H1 (cell line): ENCODE measurements around the gene ZBTB22. TPM values are rescaled to one million over a fixed set of nuclear protein-coding genes. Genes with fewer than 3 reads are reported as not detected.

Experiments used
- CTCF ChIA-PET: fragments of 300-600 bp; sonication (Branson Sonifier 250); formaldehyde crosslinking; loops from one replicate; lab custom pipeline; 2021; ENCODE audit not compliant: partially characterized antibody; lab: Charles Lee
- POLR2A ChIA-PET: fragments of 300-600 bp; sonication (Branson Sonifier 250); formaldehyde crosslinking; loops from one replicate; lab custom pipeline; 2021; ENCODE audit warnings: inconsistent platforms; ENCODE audit not compliant: partially characterized antibody; lab: Charles Lee
- DNase-seq, 2 experiments: peaks; one replicate each; pipeline versions ENCODE4 v3.0.0 to v3.0.0-alpha.2; 2010 to 2022; ENCODE audit warnings: low spot score in 2 of 2, low read depth in 1 of 2, mixed read lengths in 1 of 2
- FAIRE-seq: peaks from 2 replicates; lab custom pipeline; 2011; peaks lifted over from hg19 to GRCh38; lab: Jason Lieb, UNC
- H2AFZ ChIP-seq: 2 replicates; pipeline ENCODE4 v1.8.1; 2012; ENCODE audit warnings: low read length, inconsistent platforms
- H2AK5ac ChIP-seq: 2 replicates; pipeline ENCODE4 v1.6.1; 2013; ENCODE audit warnings: low read depth, low read length
- H2BK120ac ChIP-seq: replicated peaks from 2 replicates; pipeline ENCODE3; 2013; ENCODE audit warnings: low read depth, low read length, inconsistent platforms
- H2BK12ac ChIP-seq: 2 replicates; pipeline ENCODE4 v1.6.1; 2013; ENCODE audit warnings: low read depth, low read length
- H2BK15ac ChIP-seq: 2 replicates; pipeline ENCODE4 v1.6.1; 2013; ENCODE audit warnings: low read length
- H2BK20ac ChIP-seq: 2 replicates; pipeline ENCODE4 v1.6.1; 2013; ENCODE audit warnings: low read length
- H2BK5ac ChIP-seq: 2 replicates; pipeline ENCODE4 v1.6.1; 2013; ENCODE audit warnings: low read depth, low read length
- H3K14ac ChIP-seq: 2 replicates; pipeline ENCODE4 v1.6.1; 2013; ENCODE audit warnings: inconsistent platforms; ENCODE audit not compliant: insufficient read length
- H3K18ac ChIP-seq: 2 replicates; pipeline ENCODE4 v1.6.1; 2013; ENCODE audit warnings: low read length; ENCODE audit errors: extremely low read depth
- H3K23ac ChIP-seq: 2 replicates; pipeline ENCODE4 v1.6.1; 2013; ENCODE audit warnings: inconsistent platforms; ENCODE audit not compliant: insufficient read length
- H3K23me2 ChIP-seq: 2 replicates; pipeline ENCODE4 v1.6.1; 2013; ENCODE audit warnings: low read depth, low read length
- H3K27ac ChIP-seq: 2 replicates; pipeline ENCODE4 v1.6.1; 2011; ENCODE audit warnings: low read depth, low read length, inconsistent platforms
- H3K27me3 ChIP-seq, 4 experiments: replicated peaks in 1 of 4; 1 replicate in 1 of 4; 2 replicates in 3 of 4; pipeline versions ENCODE4 v1.6.1 to v1.8.1; 2011 to 2013; ENCODE audit warnings: low read length in 3 of 4, mild to moderate bottlenecking in 3 of 4, inconsistent platforms in 2 of 4, mixed read lengths in 2 of 4, moderate library complexity in 1 of 4; ENCODE audit not compliant: control insufficient read depth in 3 of 4, insufficient read depth in 3 of 4; ENCODE audit errors: extremely low read depth in 1 of 4
- H3K36me3 ChIP-seq, 4 experiments: 2 replicates each; pipeline versions ENCODE4 v1.6.1 to v1.8.1; 2011 to 2013; ENCODE audit warnings: mild to moderate bottlenecking in 4 of 4, low read length in 3 of 4, moderate library complexity in 2 of 4, control low read depth in 1 of 4, inconsistent platforms in 1 of 4; ENCODE audit not compliant: insufficient read depth in 4 of 4, control insufficient read depth in 2 of 4
- H3K4ac ChIP-seq: replicated peaks from 2 replicates; pipeline ENCODE3; 2013; ENCODE audit warnings: low read length, low read depth, mixed read lengths, inconsistent platforms; ENCODE audit not compliant: insufficient read length
- H3K4me1 ChIP-seq, 4 experiments: replicated peaks in 1 of 4; 1 replicate in 1 of 4; 2 replicates in 3 of 4; pipeline versions ENCODE4 v1.6.1 to v1.8.1; 2011 to 2013; ENCODE audit warnings: low read length in 3 of 4, inconsistent platforms in 2 of 4, mixed read lengths in 1 of 4; ENCODE audit not compliant: insufficient read depth in 4 of 4, control insufficient read depth in 3 of 4
- H3K4me2 ChIP-seq, 2 experiments: 2 replicates each; pipeline versions ENCODE4 v1.6.1 to v1.8.1; 2011 to 2013; ENCODE audit warnings: low read depth in 2 of 2, low read length in 2 of 2, control low read depth in 1 of 2, inconsistent platforms in 1 of 2, mild to moderate bottlenecking in 1 of 2; ENCODE audit not compliant: insufficient read depth in 1 of 2
- H3K4me3 ChIP-seq, 4 experiments: fragments of 200-600, 300-600 bp in 1 of 4; sonication (generic), shearing (Covaris generic), sonication (Bioruptor Twin) in 1 of 4; 2 replicates each; pipeline versions ENCODE4 v1.5.1 to v1.8.1; 2011 to 2016; ENCODE audit warnings: low read length in 4 of 4, low read depth in 3 of 4, control low read depth in 2 of 4, inconsistent platforms in 2 of 4, mild to moderate bottlenecking in 2 of 4, mixed read lengths in 1 of 4, moderate library complexity in 1 of 4; ENCODE audit not compliant: insufficient read depth in 2 of 4; ENCODE audit errors: extremely low read depth in 1 of 4
- H3K56ac ChIP-seq: replicated peaks from 2 replicates; pipeline ENCODE3; 2013; ENCODE audit warnings: low read depth, mild to moderate bottlenecking, mixed read lengths, low read length, inconsistent platforms; ENCODE audit not compliant: insufficient read length
- H3K79me1 ChIP-seq: 2 replicates; pipeline ENCODE4 v1.6.1; 2013; ENCODE audit warnings: low read depth, low read length, control low read depth
- H3K79me2 ChIP-seq, 2 experiments: 2 replicates each; pipeline versions ENCODE4 v1.6.1 to v1.8.1; 2012 to 2013; ENCODE audit warnings: low read length in 2 of 2, mild to moderate bottlenecking in 2 of 2, inconsistent platforms in 1 of 2; ENCODE audit not compliant: insufficient read depth in 2 of 2, control insufficient read depth in 1 of 2
- H3K9ac ChIP-seq, 4 experiments: replicated peaks in 1 of 4; 1 replicate in 1 of 4; 2 replicates in 3 of 4; pipeline versions ENCODE4 v1.6.1 to v1.8.1; 2011 to 2013; ENCODE audit warnings: low read depth in 3 of 4, low read length in 3 of 4, control low read depth in 2 of 4, mild to moderate bottlenecking in 2 of 4, moderate library complexity in 2 of 4, inconsistent platforms in 1 of 4; ENCODE audit errors: extremely low read depth in 1 of 4
- H3K9me3 ChIP-seq, 2 experiments: 2 replicates each; pipeline versions ENCODE4 v1.6.1 to v1.8.1; 2012 to 2013; ENCODE audit warnings: mild to moderate bottlenecking in 2 of 2, moderate library complexity in 2 of 2, control low read depth in 1 of 2, inconsistent platforms in 1 of 2, low read depth in 1 of 2, low read length in 1 of 2, mixed read lengths in 1 of 2; ENCODE audit not compliant: insufficient read depth in 2 of 2
- H4K20me1 ChIP-seq, 2 experiments: replicated peaks in 1 of 2; 2 replicates each; pipeline versions ENCODE3 to v1.8.1; 2011 to 2013; ENCODE audit warnings: inconsistent platforms in 2 of 2, low read length in 2 of 2, mild to moderate bottlenecking in 1 of 2; ENCODE audit not compliant: insufficient read depth in 2 of 2, control insufficient read depth in 1 of 2
- H4K5ac ChIP-seq: 2 replicates; pipeline ENCODE4 v1.6.1; 2013; ENCODE audit warnings: low read length, low read depth, mixed read lengths, inconsistent platforms; ENCODE audit not compliant: insufficient read length
- H4K8ac ChIP-seq: 2 replicates; pipeline ENCODE4 v1.8.0; 2013; ENCODE audit warnings: mild to moderate bottlenecking, moderate library complexity, low read length, inconsistent platforms; ENCODE audit not compliant: insufficient read depth; ENCODE audit errors: extremely low read depth
- H4K91ac ChIP-seq: replicated peaks from 2 replicates; pipeline ENCODE3; 2013; ENCODE audit warnings: low read length, mixed read lengths, inconsistent platforms; ENCODE audit not compliant: insufficient read length
- POLR2A ChIP-seq, 2 experiments: IDR thresholded peaks; 1 replicate in 1 of 2; 2 replicates in 1 of 2; pipeline ENCODE4 v1.6.1; 2011; ENCODE audit warnings: low read depth in 2 of 2, low read length in 2 of 2, mild to moderate bottlenecking in 2 of 2; ENCODE audit errors: control extremely low read depth in 1 of 2
- RBBP5 ChIP-seq: IDR thresholded peaks from 2 replicates; pipeline ENCODE4 v1.7.1; 2012; ENCODE audit warnings: low read depth, mild to moderate bottlenecking, inconsistent platforms, low read length, moderate library complexity, borderline replicate concordance
- SIN3A ChIP-seq, 2 experiments: IDR thresholded peaks in 1 of 2; conservative IDR thresholded peaks in 1 of 2; 2 replicates each; pipeline ENCODE4 v1.6.1; 2011 to 2012; ENCODE audit warnings: low read length in 2 of 2, improper control_type of control experiment in 1 of 2, low read depth in 1 of 2, mild to moderate bottlenecking in 1 of 2
- WGBS, 2 experiments: shearing (Covaris generic) in 1 of 2; methylation state at CpG; one replicate each; pipeline versions ENCODE4 v1.1.6 to v1.1.7; 2013 to 2015; ENCODE audit warnings: low lambda C conversion rate in 2 of 2, mixed read lengths in 2 of 2, inconsistent platforms in 1 of 2, low coverage in 1 of 2, missing lambda C conversion rate in 1 of 2; ENCODE audit not compliant: insufficient replicate concordance in 2 of 2, insufficient coverage in 1 of 2, insufficient read length in 1 of 2; ENCODE audit errors: extremely low coverage in 1 of 2, missing lambda C conversion rate in 1 of 2; 5-methylcytosine and 5-hydroxymethylcytosine counted together
- polyA plus RNA-seq, 7 experiments: library from polyadenylated mRNA; depleted of rRNA in 3 of 7; stranded (reverse) in 5 of 7; unstranded in 2 of 7; fragments of >200 nt in 5 of 7; fragments of 200-250 nt in 2 of 7; gene quantifications; 1 replicate in 5 of 7; 2 replicates in 1 of 7; 4 replicates in 1 of 7; pipeline versions ENCODE4 v1.2.1 to v1.2.3, GENCODE V29; 2011 to 2013; ENCODE audit warnings: missing spikeins in 2 of 7, mixed read lengths in 2 of 7
- total RNA-seq: library from RNA; stranded (reverse); fragmentation: NEBNext Ultra II Directional; extraction: Animal tissue kit (Norgen Biotek cat#: 25700); gene quantifications from 2 replicates; pipeline ENCODE4 v1.2.1, GENCODE V29; 2021

ZBTB22 gene
- total and polyA plus RNA-seq, 2 of the 8 experiments (the other 6 are each of a cell fraction or from before 2014, with no cell fraction given) = 7.4 to 9.9 TPM

DNA sequence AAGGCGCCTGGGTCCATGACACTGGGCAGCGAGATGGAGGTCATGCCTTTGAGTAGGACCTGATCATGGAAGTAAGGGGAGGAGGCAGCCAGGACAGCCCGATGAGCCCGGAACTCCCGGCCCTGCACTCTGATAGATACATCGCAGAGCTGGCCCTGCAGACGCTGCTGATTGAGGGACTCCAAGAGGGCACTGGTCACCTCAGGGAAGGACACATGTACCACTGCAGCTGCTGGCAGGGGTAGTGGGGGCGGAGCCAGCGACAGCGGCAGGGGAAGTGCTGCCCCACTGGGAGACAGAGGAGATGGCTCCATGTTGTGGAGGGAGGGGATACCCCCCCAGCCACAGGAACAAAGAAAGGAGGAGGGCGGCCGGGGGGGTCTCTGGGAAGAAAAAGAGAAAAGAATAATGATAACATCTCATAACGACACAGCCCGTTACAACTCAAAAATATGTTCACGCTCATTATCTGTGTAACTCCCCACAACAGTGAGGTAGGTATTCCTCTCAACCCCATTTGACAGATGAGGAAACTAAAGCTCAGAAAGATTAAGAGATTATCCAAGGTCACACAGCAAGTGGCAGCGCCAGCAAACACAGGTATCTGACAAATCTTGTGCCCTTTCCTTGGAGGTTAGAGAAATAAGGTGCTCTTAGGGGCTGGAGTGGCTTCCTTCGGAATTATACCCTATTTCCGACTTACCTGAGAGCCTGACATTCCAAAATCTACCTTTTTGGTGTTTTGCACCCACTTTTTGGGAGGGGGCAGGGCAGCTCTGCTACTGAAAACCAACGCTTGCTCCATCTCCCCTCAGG, 733 bp downstream of the ZBTB22 start:
- Histone ChIP-seq H2BK12ac (no peak overlapping the region), H2BK5ac (no peak overlapping the region), H3K18ac (no peak overlapping the region), H2AFZ (no peak overlapping the region), H4K91ac (no peak overlapping the region), H3K9ac (no peak overlapping the region), H3K27ac (no peak overlapping the region), H2BK15ac (no peak overlapping the region), H3K36me3 (peaks cover 10 to 31% (median 21%) of the 10 kb centered on the region in 4 experiments; a peak in 7 of 8 replicates), H3K27me3 (no peaks in the 10 kb centered on the region), H3K4me2 (peak overlapping the region; percentile 65 to 66), H3K79me2 (peaks cover 0 to 25% of the 10 kb centered on the region in 2 experiments; a peak in 2 of 4 replicates), H3K4me3 (peak overlapping the region; percentile 49 to 82 (median 64)), H4K8ac (no peak overlapping the region), H4K5ac (no peak overlapping the region), H4K20me1 (peaks cover 2 to 5% of the 10 kb centered on the region in 2 experiments), H2AK5ac (no peak overlapping the region), H2BK20ac (no peak overlapping the region), H3K79me1 (peaks cover 7% of the 10 kb centered on the region; the same call in 1 of the 2 replicates), H3K56ac (no peak overlapping the region), H3K14ac (no peak overlapping the region), H3K23me2 (peaks cover 31% of the 10 kb centered on the region), H3K4ac (no peak overlapping the region), H3K23ac (no peak overlapping the region), H3K4me1 (peaks cover 0 to 35% (median 23%) of the 10 kb centered on the region in 4 experiments; a peak in 6 of 7 replicates), H2BK120ac (no peak overlapping the region), H3K9me3 (no peaks in the 10 kb centered on the region; a peak in 1 of 4 replicates)
- DNase-seq (peak in 1 of 2 experiments; percentile 56), FAIRE-seq (no peak)
- WGBS, 2 experiments = 66% methylated on average over 19 of the region's 19 CpGs; no CpG with 5 or more reads in 1 of the 2 experiments
- ChIA-PET POLR2A (interaction anchor here (0.6 to 3.5 kb wide), 10 partner anchors 19 to 425 kb away, joined by 3 to 25 read pairs (median 6); partner anchors contain the start of genes B3GALT4, RGL2, RPS18 and VPS52), CTCF (interaction anchor here (0.6 to 2.7 kb wide), 7 partner anchors 12 to 541 kb away, joined by 3 to 8 read pairs (median 3); partner anchors contain the start of gene RGL2)
- TF ChIP-seq SIN3A (conservative IDR thresholded peaks at IDR 0.05 in 1 of 2, IDR thresholded peaks at IDR 0.05 in 1 of 2; ENCODE audit: low read depth in 1 of 2, low read length in 2 of 2) (0 out of 4 replicates have a peak, but pooled peaks of 1 of the 2 experiments have one; percentile 5), POLR2A (IDR thresholded peaks at IDR 0.05; ENCODE audit: control extremely low read depth in 1 of 2, low read depth in 2 of 2, low read length in 2 of 2) (no peak), RBBP5 (no peak)
